CD8-positive, alpha-beta memory T cell (primary cell): Measurements from ENCODE around the gene RBL1. TPM values are rescaled to one million over a fixed set of nuclear protein-coding genes. Genes with fewer than 3 reads are reported as not detected.
"Not testable (repeated sequence)": the region's sequence is repeated elsewhere in the genome, so short reads cannot be mapped to it uniquely, and the experiment has no call there.

Experiments used
- CTCF ChIA-PET: fragments of 350-600 bp; sonication (Branson Sonifier 250); formaldehyde crosslinking; loops from one replicate; lab custom pipeline; 2021; ENCODE audit warnings: antibody characterized with exemption; lab: Charles Lee
- POLR2A ChIA-PET: fragments of 350-600 bp; sonication (Branson Sonifier 250); formaldehyde crosslinking; loops from one replicate; lab custom pipeline; 2021; ENCODE audit warnings: antibody characterized with exemption; lab: Charles Lee
- DNase-seq, 5 donors: peaks; one replicate each; pipeline versions ENCODE4 v3.0.0 to v3.0.0-alpha.2; 2020 to 2022; ENCODE audit warnings: mixed read lengths in 1 of 5
- H3K27ac ChIP-seq: one replicate; pipeline ENCODE4 v1.7.0; 2013; ENCODE audit warnings: low read depth, mild to moderate bottlenecking, low read length, moderate library complexity
- H3K27me3 ChIP-seq: 2 replicates; pipeline ENCODE4 v1.7.0; 2013; ENCODE audit warnings: low read length, mild to moderate bottlenecking; ENCODE audit not compliant: insufficient read depth, poor library complexity, severe bottlenecking
- H3K36me3 ChIP-seq: 2 replicates; pipeline ENCODE4 v1.7.0; 2013; ENCODE audit warnings: mild to moderate bottlenecking, low read length, moderate library complexity; ENCODE audit not compliant: insufficient read depth
- H3K4me1 ChIP-seq: 2 replicates; pipeline ENCODE4 v1.7.0; 2013; ENCODE audit warnings: mild to moderate bottlenecking, low read length, moderate library complexity; ENCODE audit not compliant: insufficient read depth
- H3K4me3 ChIP-seq: 2 replicates; pipeline ENCODE4 v1.7.0; 2013; ENCODE audit warnings: mild to moderate bottlenecking, low read length
- H3K9me3 ChIP-seq: 2 replicates; pipeline ENCODE4 v1.7.0; 2013; ENCODE audit warnings: mild to moderate bottlenecking, low read length
- H3K27ac Mint-ChIP-seq, 8 donors: one replicate each; pipeline ENCODE4 v1.8.0; 2020 to 2021; ENCODE audit warnings: mixed read lengths in 8 of 8, mild to moderate bottlenecking in 6 of 8, inconsistent platforms in 3 of 8, moderate library complexity in 3 of 8
- H3K27me3 Mint-ChIP-seq, 2 donors: one replicate each; pipeline ENCODE4 v1.8.0; 2020 to 2021; ENCODE audit warnings: mixed read lengths in 2 of 2, mild to moderate bottlenecking in 1 of 2, moderate library complexity in 1 of 2
- H3K36me3 Mint-ChIP-seq, 3 donors: one replicate each; pipeline ENCODE4 v1.8.0; 2020 to 2021; ENCODE audit warnings: mixed read lengths in 3 of 3, inconsistent platforms in 1 of 3, mild to moderate bottlenecking in 1 of 3
- H3K4me1 Mint-ChIP-seq, 3 donors: one replicate each; pipeline ENCODE4 v1.8.0; 2020 to 2021; ENCODE audit warnings: mixed read lengths in 3 of 3, inconsistent platforms in 1 of 3, mild to moderate bottlenecking in 1 of 3
- H3K4me3 Mint-ChIP-seq, 7 donors: one replicate each; pipeline ENCODE4 v1.8.0; 2020 to 2021; ENCODE audit warnings: mixed read lengths in 7 of 7, mild to moderate bottlenecking in 6 of 7, moderate library complexity in 4 of 7, inconsistent platforms in 2 of 7
- H3K9me3 Mint-ChIP-seq, 5 donors: one replicate each; pipeline ENCODE4 v1.8.0; 2020 to 2022; ENCODE audit warnings: mixed read lengths in 5 of 5, mild to moderate bottlenecking in 3 of 5, moderate library complexity in 2 of 5, inconsistent platforms in 1 of 5
- polyA plus RNA-seq: library from polyadenylated mRNA; unstranded; fragments of 300-500 nt; fragmentation: Illumina TruSeq; gene quantifications from one replicate; pipeline ENCODE4 v1.2.3, GENCODE V29; 2021
- total RNA-seq, 2 experiments: library from RNA; stranded (reverse); gene quantifications; one replicate each; pipeline ENCODE4 v1.2.3, GENCODE V29; 2021

The RBL1 gene
- total and polyA plus RNA-seq, 3 experiments from 2014 or later: 13.7 to 45.0 (median 44.0) TPM

- POLR2A ChIA-PET, H3K4me3 Mint-ChIP-seq, H3K27me3 ChIP-seq, H3K4me3 ChIP-seq, DNase-seq, H3K9me3 ChIP-seq, H3K27me3 Mint-ChIP-seq, H3K9me3 Mint-ChIP-seq, H3K27ac ChIP-seq: not testable (repeated sequence)
- peaks cover 16% of the 10 kb centered on the region for H3K4me1 ChIP-seq
- Mint-ChIP-seq H3K27ac (peak overlapping the region in 1 of 8 donors; percentile 87), H3K4me1 (peaks cover 23 to 30% (median 28%) of the 10 kb centered on the region in 3 donors), H3K36me3 (peaks cover 10 to 46% (median 23%) of the 10 kb centered on the region in 3 donors)
- CTCF ChIA-PET: interaction anchor here (1.0 to 1.7 kb wide), 4 partner anchors 12 to 42 kb away, joined by 3 to 4 read pairs (median 4); no protein-coding TSS in a partner anchor
- peaks cover 14% of the 10 kb centered on the region for H3K36me3 ChIP-seq
Observed at GRCh38 chr20:37039366-37039765, 56.4 kb downstream of the RBL1 start.

GRCh38 chr20:37032077-37032476, 63.7 kb downstream of the RBL1 start:
- CTCF ChIA-PET: no interaction called here
- peaks cover 3 to 58% (median 17%) of the 10 kb centered on the region in 3 donors for H3K36me3 Mint-ChIP-seq
- H3K9me3 Mint-ChIP-seq: no peaks in the 10 kb centered on the region
- peaks cover 3 to 6% (median 6%) of the 10 kb centered on the region in 3 donors for H3K4me1 Mint-ChIP-seq
- no peak overlapping the region for H3K27ac ChIP-seq
- no peak overlapping the region for H3K4me3 ChIP-seq
- H3K27ac Mint-ChIP-seq: peak overlapping the region in 1 of 8 donors; percentile 64
- H3K36me3 ChIP-seq: peaks cover 19% of the 10 kb centered on the region
- H3K9me3 ChIP-seq: no peaks in the 10 kb centered on the region
- H3K4me1 ChIP-seq: no peaks in the 10 kb centered on the region
- H3K27me3 ChIP-seq: no peaks in the 10 kb centered on the region
- no peak overlapping the region for H3K4me3 Mint-ChIP-seq
- H3K27me3 Mint-ChIP-seq: no peaks in the 10 kb centered on the region
- POLR2A ChIA-PET: no interaction called here
- DNase-seq: no peak

- no peak for DNase-seq
- Histone ChIP-seq H3K36me3 (peaks cover 13% of the 10 kb centered on the region), H3K27me3 (no peaks in the 10 kb centered on the region), H3K4me3 (no peak overlapping the region), H3K9me3 (no peaks in the 10 kb centered on the region), H3K4me1 (peaks cover 17% of the 10 kb centered on the region), H3K27ac (no peak overlapping the region)
- CTCF ChIA-PET: no interaction called here
- Mint-ChIP-seq H3K27ac (no peak overlapping the region), H3K9me3 (no peaks in the 10 kb centered on the region), H3K4me3 (no peak overlapping the region), H3K27me3 (no peaks in the 10 kb centered on the region), H3K4me1 (peaks cover 8 to 31% (median 21%) of the 10 kb centered on the region in 3 donors), H3K36me3 (peaks cover 7 to 64% (median 18%) of the 10 kb centered on the region in 3 donors)
- POLR2A ChIA-PET: no interaction called here
Observed at GRCh38 chr20:37020636-37021035, 75.2 kb downstream of the RBL1 start.

- Mint-ChIP-seq H3K4me1 (peaks cover 30 to 51% (median 41%) of the 10 kb centered on the region in 3 donors), H3K36me3 (peaks cover 0 to 25% (median 4%) of the 10 kb centered on the region in 3 donors), H3K27ac (peak overlapping the region in 1 of 8 donors; percentile 41)
- peaks cover 46% of the 10 kb centered on the region for H3K4me1 ChIP-seq
- POLR2A ChIA-PET, H3K27ac ChIP-seq, H3K27me3 ChIP-seq, DNase-seq, H3K36me3 ChIP-seq, H3K4me3 ChIP-seq, CTCF ChIA-PET, H3K27me3 Mint-ChIP-seq, H3K9me3 ChIP-seq, H3K9me3 Mint-ChIP-seq, H3K4me3 Mint-ChIP-seq: not testable (repeated sequence)
Observed at GRCh38 chr20:37012631-37013030, 83.2 kb downstream of the RBL1 start.

GRCh38 chr20:37011858-37012257, 83.9 kb downstream of the RBL1 start:
- DNase-seq, POLR2A ChIA-PET, H3K4me3 ChIP-seq, H3K4me3 Mint-ChIP-seq, H3K27me3 Mint-ChIP-seq, H3K27ac ChIP-seq, H3K9me3 Mint-ChIP-seq, H3K27me3 ChIP-seq, H3K36me3 ChIP-seq, H3K9me3 ChIP-seq: not testable (repeated sequence)
- peak overlapping the region in 4 of 8 donors; percentile 48 to 61 (median 54) for H3K27ac Mint-ChIP-seq
- H3K36me3 Mint-ChIP-seq: peaks cover 0 to 21% (median 4%) of the 10 kb centered on the region in 3 donors
- peaks cover 40% of the 10 kb centered on the region for H3K4me1 ChIP-seq
- H3K4me1 Mint-ChIP-seq: peaks cover 27 to 47% (median 37%) of the 10 kb centered on the region in 3 donors
- CTCF ChIA-PET: interaction anchor here (1.4 to 8.1 kb wide), 2 partner anchors 9 to 70 kb away, joined by 3 to 98 read pairs; no protein-coding TSS in a partner anchor

GRCh38 chr20:37011147-37011546, 84.7 kb downstream of the RBL1 start:
- Mint-ChIP-seq H3K4me3 (no peak overlapping the region), H3K36me3 (peaks cover 0 to 17% (median 4%) of the 10 kb centered on the region in 3 donors), H3K4me1 (peaks cover 26 to 40% (median 31%) of the 10 kb centered on the region in 3 donors), H3K27me3 (no peaks in the 10 kb centered on the region), H3K27ac (peak overlapping the region in 3 of 8 donors; percentile 27 to 58 (median 48)), H3K9me3 (no peaks in the 10 kb centered on the region)
- DNase-seq: no peak
- no peak overlapping the region for H3K27ac ChIP-seq
- H3K27me3 ChIP-seq: no peaks in the 10 kb centered on the region
- H3K4me3 ChIP-seq: no peak overlapping the region
- ChIA-PET CTCF (interaction anchor here (1.4 to 8.1 kb wide), 2 partner anchors 9 to 70 kb away, joined by 3 to 98 read pairs; no protein-coding TSS in a partner anchor), POLR2A (no interaction called here)
- no peaks in the 10 kb centered on the region for H3K9me3 ChIP-seq
- H3K36me3 ChIP-seq: no peaks in the 10 kb centered on the region
- peaks cover 33% of the 10 kb centered on the region for H3K4me1 ChIP-seq

- no peak overlapping the region for H3K27ac ChIP-seq
- Mint-ChIP-seq H3K27me3 (no peaks in the 10 kb centered on the region), H3K36me3 (peaks cover 6 to 23% (median 10%) of the 10 kb centered on the region in 3 donors), H3K9me3 (no peaks in the 10 kb centered on the region), H3K27ac (peak overlapping the region; percentile 66 to 97 (median 86)), H3K4me1 (peaks cover 16 to 23% (median 22%) of the 10 kb centered on the region in 3 donors), H3K4me3 (peak overlapping the region in 2 of 7 donors; percentile 3 to 49)
- DNase-seq: peak in 4 of 5 donors; percentile 7 to 61 (median 54)
- peaks cover 11% of the 10 kb centered on the region for H3K4me1 ChIP-seq
- H3K27me3 ChIP-seq: no peaks in the 10 kb centered on the region
- no peak overlapping the region for H3K4me3 ChIP-seq
- peaks cover 6% of the 10 kb centered on the region for H3K36me3 ChIP-seq
- ChIA-PET CTCF (interaction anchor here (0.7 to 8.1 kb wide), 28 partner anchors 8 to 182 kb away, joined by 3 to 98 read pairs (median 4); partner anchors contain the start of genes MROH8, RBL1 and RPN2), POLR2A (interaction anchor here (0.6 to 1.5 kb wide), 6 partner anchors 26 to 87 kb away, joined by 3 to 9 read pairs (median 4); no protein-coding TSS in a partner anchor)
- no peaks in the 10 kb centered on the region for H3K9me3 ChIP-seq
Observed at GRCh38 chr20:37007898-37008649, 87.7 kb downstream of the RBL1 start.
